Naive B cell (primary cell): ENCODE measurements around the gene CSTA. TPM values are rescaled to one million over a fixed set of nuclear protein-coding genes. Genes with fewer than 3 reads are reported as not detected.
A peak's percentile ranks its signal among the peaks of the same experiment; 100 is the strongest.
"Not testable (repeated sequence)": the region's sequence is repeated elsewhere in the genome, so short reads cannot be mapped to it uniquely, and the experiment has no call there.

Source experiments
- ATAC-seq, 2 donors: fragments of 150-1000 bp; cut with Tn5 transposase; 2 replicates each; pipeline ENCODE4 v1.10.0; 2021; ENCODE audit warnings: low read depth in 2 of 2, mild to moderate bottlenecking in 2 of 2, moderate library complexity in 2 of 2
- DNase-seq: peaks from one replicate; pipeline ENCODE4 v3.0.0; 2022
- H3K27ac Mint-ChIP-seq, 6 donors: one replicate each; pipeline ENCODE4 v1.8.0; 2020 to 2022; ENCODE audit warnings: mild to moderate bottlenecking in 6 of 6, mixed read lengths in 6 of 6, moderate library complexity in 5 of 6, inconsistent platforms in 2 of 6
- H3K27me3 Mint-ChIP-seq, 3 donors: one replicate each; pipeline ENCODE4 v1.8.0; 2021 to 2022; ENCODE audit warnings: mixed read lengths in 3 of 3, mild to moderate bottlenecking in 1 of 3
- H3K36me3 Mint-ChIP-seq, 2 donors: one replicate each; pipeline ENCODE4 v1.8.0; 2020 to 2022; ENCODE audit warnings: mixed read lengths in 2 of 2, inconsistent platforms in 1 of 2, mild to moderate bottlenecking in 1 of 2
- H3K4me1 Mint-ChIP-seq, 3 donors: one replicate each; pipeline ENCODE4 v1.8.0; 2020 to 2022; ENCODE audit warnings: mixed read lengths in 3 of 3, inconsistent platforms in 1 of 3, mild to moderate bottlenecking in 1 of 3, moderate library complexity in 1 of 3
- H3K4me3 Mint-ChIP-seq, 8 donors: one replicate each; pipeline ENCODE4 v1.8.0; 2020 to 2022; ENCODE audit warnings: mild to moderate bottlenecking in 8 of 8, mixed read lengths in 8 of 8, moderate library complexity in 8 of 8, inconsistent platforms in 2 of 8
- H3K9me3 Mint-ChIP-seq, 7 donors: one replicate each; pipeline ENCODE4 v1.8.0; 2020 to 2022; ENCODE audit warnings: mixed read lengths in 7 of 7, mild to moderate bottlenecking in 5 of 7, inconsistent platforms in 2 of 7, moderate library complexity in 1 of 7
- polyA plus RNA-seq, 6 donors: library from polyadenylated mRNA; unstranded; fragments of 300-500 nt; fragmentation: Illumina TruSeq; gene quantifications; one replicate each; pipeline ENCODE4 v1.2.3, GENCODE V29; 2021; ENCODE audit warnings: low read depth in 6 of 6

The CSTA gene
- polyA plus RNA-seq, 6 donors from 2014 or later = 0.57 to 2.5 (median 0.67) TPM; not detected in 2

- not testable (repeated sequence) for H3K27me3 Mint-ChIP-seq, H3K9me3 Mint-ChIP-seq, DNase-seq, H3K4me3 Mint-ChIP-seq, H3K4me1 Mint-ChIP-seq, ATAC-seq
- H3K36me3 Mint-ChIP-seq = peaks cover 8 to 18% of the 10 kb centered on the region in 2 donors
- H3K27ac Mint-ChIP-seq = peak overlapping the region in 2 of 6 donors; percentile 15 to 54
Observed at GRCh38 chr3:122365582-122366378, 40.7 kb downstream of the CSTA start.

GRCh38 chr3:122366379-122366749 lies 41.3 kb downstream of the CSTA start:
- ATAC-seq (no peak), DNase-seq (no peak)
- Mint-ChIP-seq H3K36me3 (peaks cover 8 to 22% of the 10 kb centered on the region in 2 donors), H3K4me3 (no peak overlapping the region), H3K4me1 (peaks cover 0 to 2% (median 0%) of the 10 kb centered on the region in 3 donors), H3K27ac (peak overlapping the region in 2 of 6 donors; percentile 52 to 54), H3K9me3 (no peaks in the 10 kb centered on the region), H3K27me3 (no peaks in the 10 kb centered on the region)

- peaks cover 2 to 10% (median 8%) of the 10 kb centered on the region in 3 donors for H3K4me1 Mint-ChIP-seq
- no peak for ATAC-seq
- H3K9me3 Mint-ChIP-seq = no peaks in the 10 kb centered on the region
- H3K27me3 Mint-ChIP-seq = no peaks in the 10 kb centered on the region
- DNase-seq = no peak
- H3K27ac Mint-ChIP-seq = peak overlapping the region in 1 of 6 donors; percentile 71
- no peak overlapping the region for H3K4me3 Mint-ChIP-seq
- peaks cover 13 to 14% of the 10 kb centered on the region in 2 donors for H3K36me3 Mint-ChIP-seq
Observed at GRCh38 chr3:122374034-122374433, 49.0 kb downstream of the CSTA start.

- Mint-ChIP-seq H3K27ac (no peak overlapping the region), H3K27me3 (no peaks in the 10 kb centered on the region), H3K4me3 (no peak overlapping the region), H3K4me1 (peaks cover 12 to 17% (median 15%) of the 10 kb centered on the region in 3 donors), H3K36me3 (peaks cover 8 to 13% of the 10 kb centered on the region in 2 donors), H3K9me3 (no peaks in the 10 kb centered on the region)
- no peak for ATAC-seq
- no peak for DNase-seq
Observed at GRCh38 chr3:122377975-122378374, 52.9 kb downstream of the CSTA start.

GRCh38 chr3:122382888-122383666 lies 58.0 kb downstream of the CSTA start, which contains the start of gene MIX23:
Gene MIX23, minus strand, starts transcription at chr3:122383231. Its CDS starts 7 bp downstream, at chr3:122383224.
- Mint-ChIP-seq H3K4me3 (peak within 1 kb of the TSS; percentile 89 to 99 (median 96)), H3K9me3 (no peaks in the 10 kb centered on the region), H3K27ac (peak within 1 kb of the TSS; percentile 90 to 98 (median 98)), H3K27me3 (no peaks in the 10 kb centered on the region), H3K4me1 (peaks cover 27 to 31% (median 30%) of the 10 kb centered on the region in 3 donors), H3K36me3 (no peaks in the 10 kb centered on the region)
- ATAC-seq (peak; percentile 53 to 57), DNase-seq (peak; percentile 80)

GRCh38 chr3:122383771-122384697 lies 59.0 kb downstream of the CSTA start, which contains the start of gene FAM162A:
Gene FAM162A, plus strand, starts transcription at chr3:122384182. Its CDS starts 84 bp downstream, at chr3:122384266.
- H3K27ac Mint-ChIP-seq = peak within 1 kb of the TSS; percentile 90 to 98 (median 98)
- H3K4me3 Mint-ChIP-seq = peak within 1 kb of the TSS; percentile 89 to 99 (median 96)
- DNase-seq = peak; percentile 94
- H3K9me3 Mint-ChIP-seq = no peaks in the 10 kb centered on the region
- ATAC-seq = peak; percentile 90 to 93
- no peaks in the 10 kb centered on the region for H3K27me3 Mint-ChIP-seq
- peaks cover 37 to 40% (median 40%) of the 10 kb centered on the region in 3 donors for H3K4me1 Mint-ChIP-seq
- H3K36me3 Mint-ChIP-seq = no peaks in the 10 kb centered on the region

- H3K36me3 Mint-ChIP-seq = no peaks in the 10 kb centered on the region
- ATAC-seq = no peak
- no peaks in the 10 kb centered on the region for H3K9me3 Mint-ChIP-seq
Observed at GRCh38 chr3:122387709-122388108, 62.7 kb downstream of the CSTA start.

GRCh38 chr3:122389197-122389596 lies 64.1 kb downstream of the CSTA start:
- ATAC-seq = no peak
- peaks cover 24 to 30% (median 25%) of the 10 kb centered on the region in 3 donors for H3K4me1 Mint-ChIP-seq

More at GRCh38 chr3:122387709-122388108, 62.7 kb downstream of the CSTA start:
- peak overlapping the region in 1 of 8 donors; percentile 31 for H3K4me3 Mint-ChIP-seq
- no peaks in the 10 kb centered on the region for H3K27me3 Mint-ChIP-seq
- no peak for DNase-seq
- peak overlapping the region in 1 of 6 donors; percentile 32 for H3K27ac Mint-ChIP-seq
- H3K4me1 Mint-ChIP-seq = peaks cover 34 to 38% (median 37%) of the 10 kb centered on the region in 3 donors

GRCh38 chr3:122389892-122390291 lies 64.8 kb downstream of the CSTA start:
- DNase-seq (no peak), ATAC-seq (no peak)
- H3K27ac Mint-ChIP-seq = no peak overlapping the region
- no peaks in the 10 kb centered on the region for H3K36me3 Mint-ChIP-seq
- no peak overlapping the region for H3K4me3 Mint-ChIP-seq
- H3K9me3 Mint-ChIP-seq = no peaks in the 10 kb centered on the region
- H3K27me3 Mint-ChIP-seq = no peaks in the 10 kb centered on the region
- H3K4me1 Mint-ChIP-seq = peaks cover 17 to 23% (median 18%) of the 10 kb centered on the region in 3 donors

More at GRCh38 chr3:122389197-122389596, 64.1 kb downstream of the CSTA start:
- Mint-ChIP-seq H3K27ac (peak overlapping the region in 1 of 6 donors; percentile 19), H3K36me3 (no peaks in the 10 kb centered on the region), H3K27me3 (no peaks in the 10 kb centered on the region), H3K4me3 (no peak overlapping the region), H3K9me3 (no peaks in the 10 kb centered on the region)
- DNase-seq = no peak

- DNase-seq = no peak
- Mint-ChIP-seq H3K4me1 (peaks cover 17 to 23% (median 17%) of the 10 kb centered on the region in 3 donors), H3K27me3 (no peaks in the 10 kb centered on the region), H3K4me3 (no peak overlapping the region), H3K9me3 (no peaks in the 10 kb centered on the region), H3K36me3 (no peaks in the 10 kb centered on the region), H3K27ac (no peak overlapping the region)
- no peak for ATAC-seq
Observed at GRCh38 chr3:122390665-122391064, 65.6 kb downstream of the CSTA start.
